H4 (cell line): Measurements from ENCODE around the gene PLXNA2. TPM values are rescaled to one million over a fixed set of nuclear protein-coding genes. Genes with fewer than 3 reads are reported as not detected.

Experiments used
- DNase-seq: peaks from one replicate; pipeline ENCODE4 v3.0.0-alpha.2; 2015; ENCODE audit warnings: low spot score
- total RNA-seq: library from RNA; depleted of rRNA; stranded (reverse); fragments of >200 nt; shearing (Covaris generic); gene quantifications from 2 replicates; pipeline ENCODE4 v1.2.3, GENCODE V29; 2014

Gene PLXNA2
- total RNA-seq, 1 experiment from 2014 or later = 0.89 TPM

- DNase-seq = no peak
These were observed 215.7 kb downstream of the PLXNA2 start for GRCh38 chr1:208028526-208028925.

GRCh38 chr1:208027861-208028260 lies 216.3 kb downstream of the PLXNA2 start:
- no peak for DNase-seq

GRCh38 chr1:208026880-208027438 lies 217.2 kb downstream of the PLXNA2 start:
- DNase-seq = no peak

- DNase-seq = no peak
These were observed 219.2 kb downstream of the PLXNA2 start for GRCh38 chr1:208025031-208025430.

DNA sequence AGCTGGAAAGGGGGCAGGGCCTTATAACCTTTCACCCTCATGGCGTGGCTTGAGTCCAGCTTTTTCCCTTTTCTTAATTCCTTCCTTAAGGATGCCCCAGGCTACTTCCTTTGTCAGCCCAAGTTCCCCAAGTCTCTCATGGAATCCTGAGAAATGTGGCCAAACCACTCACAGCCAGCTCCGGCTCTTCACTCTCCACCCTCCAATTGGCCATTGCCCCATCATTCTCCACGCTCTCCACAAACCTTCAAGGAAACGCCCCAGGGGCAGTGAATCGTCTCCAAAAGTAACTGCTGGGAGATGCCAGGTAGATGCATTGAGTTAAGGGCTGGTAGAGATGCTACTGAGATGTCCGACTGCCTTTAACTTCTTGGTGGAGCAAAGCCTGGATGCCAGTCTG lies 219.8 kb downstream of the PLXNA2 start:
- DNase-seq = no peak

- no peak for DNase-seq
These were observed 224.9 kb downstream of the PLXNA2 start for GRCh38 chr1:208019257-208019656.

- no peak for DNase-seq
These were observed 228.9 kb downstream of the PLXNA2 start for GRCh38 chr1:208015255-208015654.

DNA sequence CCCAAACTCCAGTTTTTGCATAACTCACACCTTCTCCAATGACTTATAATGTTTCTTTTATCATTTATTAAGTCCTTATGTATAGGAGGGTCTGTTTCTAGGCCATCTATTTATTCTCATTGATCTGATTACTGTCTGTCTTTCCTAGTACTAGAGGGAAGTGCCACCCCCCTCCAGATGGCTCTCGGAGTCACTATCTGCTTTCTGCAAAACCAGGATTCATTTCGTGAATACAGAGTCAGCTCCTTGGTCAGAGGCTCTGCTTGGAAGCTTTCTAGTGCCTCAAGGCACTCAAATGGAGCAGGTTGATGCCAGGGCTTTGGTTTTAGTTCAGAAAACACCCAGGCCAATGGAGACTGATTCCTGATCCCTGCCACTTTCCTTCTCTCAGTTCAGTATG lies 231.0 kb downstream of the PLXNA2 start:
- no peak for DNase-seq

DNA sequence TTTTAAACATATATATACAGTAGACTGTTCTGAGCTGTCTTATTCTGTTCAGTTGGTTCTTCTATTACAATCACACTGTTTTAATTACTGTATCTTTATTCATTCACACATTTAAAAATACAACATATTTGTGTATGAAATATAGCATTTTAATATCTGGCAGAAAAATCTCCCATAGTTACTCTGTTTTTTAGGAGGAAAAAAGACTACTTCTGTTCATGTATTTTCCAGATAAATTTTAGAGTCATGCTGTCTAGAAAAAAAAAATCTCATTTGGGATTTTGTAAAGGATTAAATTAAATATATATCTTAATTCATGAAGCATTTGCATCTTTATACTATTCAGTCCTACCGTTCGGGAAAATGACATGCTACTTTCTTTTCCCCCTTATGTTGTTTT lies 231.5 kb downstream of the PLXNA2 start:
- no peak for DNase-seq

GRCh38 chr1:208010487-208011071 lies 233.6 kb downstream of the PLXNA2 start:
- no peak for DNase-seq

DNA sequence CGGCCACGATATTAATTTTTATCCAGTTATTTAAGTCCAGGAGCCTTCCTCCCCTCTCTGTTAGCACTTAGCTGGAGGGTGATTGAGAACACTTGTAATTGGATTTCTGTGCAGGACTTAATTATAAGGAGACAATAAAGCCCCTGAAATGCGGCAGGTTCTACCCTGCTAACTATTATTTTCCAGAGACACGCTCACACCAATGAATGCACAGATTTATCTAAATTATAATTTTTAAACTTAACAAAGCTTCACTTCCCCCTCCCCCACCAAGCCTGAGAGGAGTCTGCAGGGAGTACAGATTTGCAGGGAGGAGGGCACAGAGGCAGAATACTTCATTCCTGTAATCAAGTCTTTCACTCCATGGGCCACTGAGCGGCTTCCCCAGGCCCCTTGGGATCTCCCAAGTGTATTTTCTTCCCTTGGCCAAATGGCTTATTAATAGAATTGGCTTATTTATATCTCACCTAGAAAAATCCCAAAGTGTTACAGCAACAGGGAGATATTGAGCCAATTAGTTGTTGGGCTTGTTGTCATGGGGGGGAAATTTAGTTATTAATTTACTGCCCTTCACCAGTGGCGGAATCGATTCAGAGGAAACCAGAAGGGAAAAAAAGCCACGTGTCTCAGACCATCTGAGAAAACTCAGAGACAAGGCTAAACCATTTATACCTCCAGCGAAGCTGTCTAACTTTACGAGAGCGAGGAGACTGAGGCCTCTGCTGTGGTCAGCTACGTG lies 234.3 kb downstream of the PLXNA2 start:
- DNase-seq = no peak

DNA sequence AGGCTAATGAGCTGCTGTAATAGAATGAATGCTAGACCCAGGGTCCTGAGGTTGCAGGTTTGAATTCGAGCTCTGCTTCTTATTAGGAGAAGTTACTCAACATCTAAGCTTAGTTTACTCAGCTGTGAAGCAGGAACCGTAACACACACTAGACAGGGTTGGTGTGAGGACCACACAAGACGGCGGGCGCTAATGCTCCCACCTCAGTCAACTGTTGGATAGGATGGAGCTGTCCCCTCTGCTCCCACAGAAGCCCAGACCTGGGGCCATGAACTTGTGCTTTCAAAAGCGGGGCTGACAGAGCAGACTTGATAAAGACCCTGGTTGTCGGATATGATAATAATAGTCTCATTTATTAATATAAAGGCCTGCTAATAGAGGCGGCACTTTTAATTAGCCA lies 234.9 kb downstream of the PLXNA2 start:
- no peak for DNase-seq

DNA sequence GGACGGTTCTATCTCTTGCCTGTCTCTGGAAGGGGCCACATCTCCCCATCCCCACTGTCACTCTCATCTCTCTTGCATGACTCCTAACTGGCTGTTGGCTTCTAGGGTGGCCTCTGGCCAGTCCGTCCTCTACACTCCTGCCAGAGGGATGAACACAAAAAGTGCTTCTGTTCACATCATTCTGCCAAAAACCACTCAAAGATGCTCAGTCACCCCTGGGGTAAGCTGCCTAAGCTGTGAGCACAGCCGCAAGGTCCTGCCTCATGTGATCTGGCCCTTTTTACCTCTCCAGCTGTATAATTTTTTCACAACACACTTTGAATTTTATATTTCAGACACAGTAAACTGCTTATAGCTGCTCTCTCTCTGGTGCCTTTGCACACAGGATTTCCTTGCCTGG lies 235.7 kb downstream of the PLXNA2 start:
- no peak for DNase-seq

- no peak for DNase-seq
These were observed 236.2 kb downstream of the PLXNA2 start for GRCh38 chr1:208007938-208008342.

DNA sequence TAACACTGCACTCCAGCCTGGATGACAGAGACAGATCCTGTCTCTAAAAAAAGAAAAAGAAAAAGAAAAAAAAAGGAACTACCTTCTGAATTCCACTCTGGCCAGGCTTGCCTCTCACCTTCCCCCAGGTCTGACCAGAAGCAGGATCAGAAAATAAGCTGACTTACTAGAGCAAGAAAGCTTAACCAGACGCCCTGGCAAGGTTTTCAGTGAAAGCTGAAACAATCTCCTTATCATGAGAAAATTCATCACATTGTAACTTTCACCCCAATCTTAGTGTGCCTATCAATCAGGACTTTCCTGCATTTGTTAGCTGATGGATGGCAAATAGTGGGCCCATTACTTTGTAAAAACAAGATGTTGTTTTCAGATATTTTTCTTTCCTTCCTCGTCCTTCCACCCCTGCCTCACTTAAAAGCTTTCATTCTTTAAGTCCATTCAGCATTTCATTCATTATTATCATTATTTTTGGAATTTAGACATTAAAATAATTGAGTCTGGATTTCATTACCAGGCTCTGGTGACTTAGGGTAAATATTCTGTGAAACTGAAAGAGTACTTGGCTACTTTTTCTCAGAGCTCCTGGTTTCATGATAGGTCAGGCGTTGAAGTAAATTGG lies 236.8 kb downstream of the PLXNA2 start:
- DNase-seq = no peak

- no peak for DNase-seq
These were observed 237.8 kb downstream of the PLXNA2 start for GRCh38 chr1:208006258-208006920.

DNA sequence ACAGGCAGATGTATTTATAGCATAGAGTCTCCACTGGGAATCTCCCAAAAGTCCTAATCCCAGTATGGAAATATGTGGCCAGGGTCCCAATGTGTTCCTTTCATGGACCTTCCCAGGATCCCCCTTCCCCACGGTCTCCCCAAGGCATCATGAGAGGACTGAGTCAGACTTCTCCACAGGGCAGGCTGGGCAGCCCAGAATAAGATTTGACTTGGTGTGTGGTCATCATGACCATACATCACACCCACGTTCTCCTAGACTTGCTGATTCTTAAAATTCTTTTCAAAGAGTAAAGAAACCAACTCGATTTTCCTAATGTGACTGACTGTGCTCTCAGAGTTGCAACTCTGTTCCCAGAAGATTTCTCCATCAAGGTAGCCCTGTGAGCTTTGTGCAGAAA lies 239.3 kb downstream of the PLXNA2 start:
- DNase-seq = no peak

DNA sequence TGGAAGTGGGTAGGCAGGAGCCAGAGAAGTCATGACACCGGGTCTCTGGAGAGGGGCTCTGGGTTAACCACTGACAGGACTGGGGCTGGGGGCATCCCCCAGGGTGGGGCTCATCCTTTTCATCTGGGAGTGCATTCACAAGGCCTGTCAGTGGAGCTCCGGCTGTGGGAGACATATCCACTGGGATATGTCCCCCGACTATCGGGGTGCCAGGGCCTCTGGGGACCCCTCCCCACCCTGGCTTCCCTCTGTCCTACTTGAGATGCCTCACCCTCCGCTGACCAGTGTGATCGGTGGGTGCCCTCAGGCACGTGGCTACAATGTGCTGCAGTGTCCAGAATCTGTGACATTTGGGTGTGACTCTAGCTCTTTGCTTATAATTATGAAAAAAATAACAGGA lies 240.9 kb downstream of the PLXNA2 start:
- no peak for DNase-seq

GRCh38 chr1:208002672-208003071 lies 241.5 kb downstream of the PLXNA2 start:
- no peak for DNase-seq

DNA sequence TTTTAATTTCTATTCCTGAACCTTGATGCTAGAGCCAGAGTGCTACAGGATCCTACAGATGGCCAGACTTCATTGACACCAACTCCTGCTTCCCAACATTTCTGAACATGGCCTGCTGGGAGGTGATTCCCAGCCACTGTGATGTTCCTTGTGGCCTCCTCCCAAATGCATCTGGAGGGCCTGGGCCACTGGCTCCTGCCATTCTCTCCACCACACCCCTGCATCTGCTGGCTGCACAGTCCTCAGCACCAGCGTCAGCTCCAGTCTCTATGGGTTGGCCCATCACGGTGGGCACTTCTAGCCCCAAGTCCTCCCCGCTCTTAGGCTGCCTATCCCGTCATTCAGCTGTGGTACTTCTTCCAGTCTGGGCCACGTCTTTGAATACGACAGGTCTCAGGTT lies 242.1 kb downstream of the PLXNA2 start:
- no peak for DNase-seq

GRCh38 chr1:208000504-208000903 lies 243.7 kb downstream of the PLXNA2 start:
- no peak for DNase-seq

DNA sequence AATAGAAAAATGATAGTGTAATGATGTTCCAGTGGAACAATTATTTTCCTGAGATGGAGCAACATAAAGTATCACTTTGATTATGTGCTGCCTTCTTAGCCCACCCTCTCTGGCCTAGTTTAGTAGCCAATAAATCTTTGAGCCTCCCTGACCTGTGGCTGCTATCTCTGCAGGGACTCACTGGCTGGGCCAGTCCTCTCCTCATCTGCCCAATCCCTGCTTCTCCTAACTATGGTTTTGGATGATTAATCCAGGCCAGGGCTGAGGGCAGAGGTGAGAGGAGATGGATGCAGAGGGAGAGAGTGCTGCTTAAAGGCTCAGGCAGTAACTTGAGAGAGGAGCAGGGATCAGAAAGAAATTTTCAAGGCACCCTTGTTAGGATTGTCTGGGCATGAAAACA lies 244.2 kb downstream of the PLXNA2 start:
- no peak for DNase-seq
